Panc1 (cell line): ENCODE results near the gene MAD1L1. TPM values are rescaled to one million over a fixed set of nuclear protein-coding genes. Genes with fewer than 3 reads are reported as not detected.

Experiments used
- ATAC-seq: fragments of 200-7000 bp; cut with Tn5 transposase; 2 replicates; pipeline ENCODE4 v1.9.1; 2020; ENCODE audit warnings: mild to moderate bottlenecking, moderate library complexity
- BruUV-seq: library from RNA; stranded (reverse); fragments of 400-500 nt; replicated peaks from 2 replicates; lab custom pipeline; 2021; lab: Mats Ljungman, UMichigan
- CTCF ChIA-PET: fragments of 300-600 bp; sonication (Branson Sonifier 250); formaldehyde crosslinking; loops from one replicate; lab custom pipeline; 2022; ENCODE audit warnings: antibody characterized with exemption; lab: Charles Lee
- POLR2A ChIA-PET: fragments of 300-600 bp; sonication (Branson Sonifier 250); formaldehyde crosslinking; loops from one replicate; lab custom pipeline; 2022; ENCODE audit warnings: antibody characterized with exemption; lab: Charles Lee
- DNase-seq: peaks from one replicate; pipeline ENCODE4 v3.0.0-alpha.2; 2010; ENCODE audit warnings: low read depth, low spot score
- H3K27ac ChIP-seq: 2 replicates; pipeline ENCODE4 v1.5.1; 2011; ENCODE audit warnings: mild to moderate bottlenecking, low read length, inconsistent platforms
- H3K27me3 ChIP-seq: fragments of 200-500 bp; sonication (Bioruptor generic); 2 replicates; pipeline ENCODE4 v1.6.0; 2014; ENCODE audit warnings: low read length, inconsistent platforms; ENCODE audit not compliant: control insufficient read depth, insufficient read depth
- H3K36me3 ChIP-seq: fragments of 200-500 bp; sonication (Bioruptor generic); 2 replicates; pipeline ENCODE4 v1.5.1; 2014; ENCODE audit warnings: inconsistent platforms, mild to moderate bottlenecking, low read length, moderate library complexity; ENCODE audit not compliant: control insufficient read depth, insufficient read depth
- H3K4me1 ChIP-seq: 2 replicates; pipeline ENCODE4 v1.5.1; 2011; ENCODE audit warnings: inconsistent platforms, mild to moderate bottlenecking, low read length, moderate library complexity; ENCODE audit not compliant: control insufficient read depth, insufficient read depth
- H3K4me3 ChIP-seq, 2 experiments: 2 replicates each; pipeline ENCODE4 v1.5.1; 2011 to 2012; ENCODE audit warnings: low read depth in 2 of 2, low read length in 2 of 2, mild to moderate bottlenecking in 2 of 2, inconsistent platforms in 1 of 2, moderate library complexity in 1 of 2
- H3K9me3 ChIP-seq: fragments of 200-500 bp; sonication (Bioruptor generic); 2 replicates; pipeline ENCODE4 v1.5.1; 2014; ENCODE audit warnings: low read depth, mild to moderate bottlenecking, inconsistent platforms, low read length, moderate library complexity; ENCODE audit not compliant: control insufficient read depth, insufficient read depth
- POLR2AphosphoS5 ChIP-seq: IDR thresholded peaks from 2 replicates; pipeline ENCODE4 v1.6.1; 2012; ENCODE audit warnings: mild to moderate bottlenecking, low read depth, low read length, moderate library complexity
- SIN3A ChIP-seq: IDR thresholded peaks from 2 replicates; pipeline ENCODE4 v1.6.1; 2012; ENCODE audit warnings: low read depth, mild to moderate bottlenecking, low read length, moderate library complexity, borderline replicate concordance; ENCODE audit not compliant: insufficient read depth
- TCF7L2 ChIP-seq: IDR thresholded peaks from 2 replicates; pipeline ENCODE4 v1.6.1; 2011; ENCODE audit warnings: mild to moderate bottlenecking, low read depth, low read length, inconsistent platforms
- in situ Hi-C: cut with HindIII; loops from 2 replicates; pipeline ENCODE4 v1.10.0; 2016; ENCODE audit warnings: low sequenced_read_pairs, low pct_unique_long_range_greater_than_20kb
- intact Hi-C: fragments of 100-400 bp; cut with micrococcal nuclease; formaldehyde crosslinking; loops from one replicate; pipeline ENCODE4 v1.10.0; 2022; ENCODE audit not compliant: unreplicated experiment
- total RNA-seq: library from RNA; stranded (reverse); gene quantifications from one replicate; pipeline ENCODE4 v1.2.1, GENCODE V29; 2021; ENCODE audit not compliant: unreplicated experiment
- TF ChIP-seq, protein P1 (sequence below): fragments of 450-650 bp; IDR thresholded peaks from 2 replicates; pipeline ENCODE4 v1.5.1; 2017; ENCODE audit warnings: mild to moderate bottlenecking
- TF ChIP-seq, protein P2 (sequence below), 2 experiments: IDR thresholded peaks; 2 replicates each; pipeline ENCODE4 v1.6.1; 2011 to 2012; ENCODE audit warnings: low read depth in 2 of 2, control low read depth in 1 of 2, low read length in 1 of 2, mild to moderate bottlenecking in 1 of 2, moderate library complexity in 1 of 2; ENCODE audit not compliant: insufficient read depth in 1 of 2

MAD1L1 gene
- total RNA-seq, 1 experiment from 2014 or later = 70.8 TPM

DNA sequence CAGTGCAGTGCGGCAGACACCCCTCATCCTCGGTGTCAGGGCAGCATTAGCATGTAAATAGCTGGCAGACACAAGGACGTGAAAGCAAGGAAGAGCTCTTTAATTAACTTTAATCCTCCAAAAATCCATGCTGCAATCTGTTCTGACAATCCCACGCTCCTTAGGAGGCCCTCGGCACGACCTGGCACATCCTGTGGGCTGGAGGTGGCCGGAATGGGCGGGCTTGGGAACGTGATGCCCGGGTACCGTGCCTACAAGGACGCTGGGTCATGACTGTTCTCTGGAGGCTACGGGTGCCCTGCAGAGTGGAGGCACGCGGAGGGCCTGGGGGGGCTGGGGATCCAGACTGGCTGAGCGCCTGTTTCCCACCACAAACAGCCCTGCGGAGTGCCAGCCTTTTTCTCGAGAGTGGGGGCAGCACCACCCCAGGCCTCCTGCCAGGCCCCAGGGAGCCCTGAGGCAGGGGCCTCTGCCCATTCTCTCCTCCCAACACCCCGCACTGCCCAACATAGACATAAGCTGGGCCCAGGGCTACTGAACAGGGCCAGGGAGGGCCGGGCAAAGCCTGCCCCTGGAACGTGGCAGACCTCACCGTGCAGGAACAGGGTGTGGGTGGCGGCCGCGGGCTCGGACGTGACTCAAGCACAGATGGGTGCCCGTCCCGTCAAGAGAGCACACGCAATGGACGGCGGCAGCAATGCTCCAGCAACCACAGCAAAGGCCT, 189.3 kb downstream of the MAD1L1 start:
- ChIA-PET CTCF (no interaction called here), POLR2A (no interaction called here)
- Histone ChIP-seq H3K4me1 (no peaks in the 10 kb centered on the region), H3K9me3 (no peaks in the 10 kb centered on the region), H3K36me3 (no peaks in the 10 kb centered on the region), H3K27me3 (no peaks in the 10 kb centered on the region), H3K4me3 (no peak overlapping the region), H3K27ac (no peak overlapping the region)
- in situ Hi-C loops (no loop called here), intact Hi-C loops (no loop called here)
- TF ChIP-seq, protein P1, sequence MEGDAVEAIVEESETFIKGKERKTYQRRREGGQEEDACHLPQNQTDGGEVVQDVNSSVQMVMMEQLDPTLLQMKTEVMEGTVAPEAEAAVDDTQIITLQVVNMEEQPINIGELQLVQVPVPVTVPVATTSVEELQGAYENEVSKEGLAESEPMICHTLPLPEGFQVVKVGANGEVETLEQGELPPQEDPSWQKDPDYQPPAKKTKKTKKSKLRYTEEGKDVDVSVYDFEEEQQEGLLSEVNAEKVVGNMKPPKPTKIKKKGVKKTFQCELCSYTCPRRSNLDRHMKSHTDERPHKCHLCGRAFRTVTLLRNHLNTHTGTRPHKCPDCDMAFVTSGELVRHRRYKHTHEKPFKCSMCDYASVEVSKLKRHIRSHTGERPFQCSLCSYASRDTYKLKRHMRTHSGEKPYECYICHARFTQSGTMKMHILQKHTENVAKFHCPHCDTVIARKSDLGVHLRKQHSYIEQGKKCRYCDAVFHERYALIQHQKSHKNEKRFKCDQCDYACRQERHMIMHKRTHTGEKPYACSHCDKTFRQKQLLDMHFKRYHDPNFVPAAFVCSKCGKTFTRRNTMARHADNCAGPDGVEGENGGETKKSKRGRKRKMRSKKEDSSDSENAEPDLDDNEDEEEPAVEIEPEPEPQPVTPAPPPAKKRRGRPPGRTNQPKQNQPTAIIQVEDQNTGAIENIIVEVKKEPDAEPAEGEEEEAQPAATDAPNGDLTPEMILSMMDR = no peak
- TF ChIP-seq TCF7L2 = no peak
- TF ChIP-seq POLR2AphosphoS5 = no peak
- TF ChIP-seq SIN3A = no peak
- TF ChIP-seq, protein P2, sequence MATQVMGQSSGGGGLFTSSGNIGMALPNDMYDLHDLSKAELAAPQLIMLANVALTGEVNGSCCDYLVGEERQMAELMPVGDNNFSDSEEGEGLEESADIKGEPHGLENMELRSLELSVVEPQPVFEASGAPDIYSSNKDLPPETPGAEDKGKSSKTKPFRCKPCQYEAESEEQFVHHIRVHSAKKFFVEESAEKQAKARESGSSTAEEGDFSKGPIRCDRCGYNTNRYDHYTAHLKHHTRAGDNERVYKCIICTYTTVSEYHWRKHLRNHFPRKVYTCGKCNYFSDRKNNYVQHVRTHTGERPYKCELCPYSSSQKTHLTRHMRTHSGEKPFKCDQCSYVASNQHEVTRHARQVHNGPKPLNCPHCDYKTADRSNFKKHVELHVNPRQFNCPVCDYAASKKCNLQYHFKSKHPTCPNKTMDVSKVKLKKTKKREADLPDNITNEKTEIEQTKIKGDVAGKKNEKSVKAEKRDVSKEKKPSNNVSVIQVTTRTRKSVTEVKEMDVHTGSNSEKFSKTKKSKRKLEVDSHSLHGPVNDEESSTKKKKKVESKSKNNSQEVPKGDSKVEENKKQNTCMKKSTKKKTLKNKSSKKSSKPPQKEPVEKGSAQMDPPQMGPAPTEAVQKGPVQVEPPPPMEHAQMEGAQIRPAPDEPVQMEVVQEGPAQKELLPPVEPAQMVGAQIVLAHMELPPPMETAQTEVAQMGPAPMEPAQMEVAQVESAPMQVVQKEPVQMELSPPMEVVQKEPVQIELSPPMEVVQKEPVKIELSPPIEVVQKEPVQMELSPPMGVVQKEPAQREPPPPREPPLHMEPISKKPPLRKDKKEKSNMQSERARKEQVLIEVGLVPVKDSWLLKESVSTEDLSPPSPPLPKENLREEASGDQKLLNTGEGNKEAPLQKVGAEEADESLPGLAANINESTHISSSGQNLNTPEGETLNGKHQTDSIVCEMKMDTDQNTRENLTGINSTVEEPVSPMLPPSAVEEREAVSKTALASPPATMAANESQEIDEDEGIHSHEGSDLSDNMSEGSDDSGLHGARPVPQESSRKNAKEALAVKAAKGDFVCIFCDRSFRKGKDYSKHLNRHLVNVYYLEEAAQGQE (IDR thresholded peaks at IDR 0.05; ENCODE audit: insufficient read depth in 1 of 2, low read depth in 2 of 2, low read length in 1 of 2) = no peak
- no peak for DNase-seq
- no peak for ATAC-seq
- no TSS peak for BruUV-seq

DNA sequence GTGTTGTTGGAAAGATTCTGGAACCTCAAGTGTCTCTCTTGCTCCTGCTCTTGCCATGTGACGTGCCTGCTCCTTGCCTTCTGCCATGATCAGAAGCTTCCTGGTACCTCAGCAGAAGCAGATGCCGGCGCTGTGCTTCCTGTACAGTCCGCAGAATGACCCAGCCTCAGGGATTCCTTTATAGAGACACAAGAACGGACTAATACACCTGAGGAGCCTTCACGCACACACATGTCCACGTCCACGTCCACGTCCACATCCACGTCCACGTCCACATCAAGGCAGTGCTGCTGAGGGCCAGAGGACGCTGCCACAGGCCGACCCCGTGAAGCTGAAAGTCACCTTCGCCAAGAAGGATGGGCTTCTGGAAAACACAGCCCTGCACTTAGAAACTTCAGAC, 190.1 kb downstream of the MAD1L1 start:
- Histone ChIP-seq H3K4me1 (no peaks in the 10 kb centered on the region), H3K9me3 (no peaks in the 10 kb centered on the region), H3K27ac (no peak overlapping the region), H3K4me3 (no peak overlapping the region), H3K36me3 (no peaks in the 10 kb centered on the region), H3K27me3 (no peaks in the 10 kb centered on the region)
- in situ Hi-C loops = no loop called here
- TF ChIP-seq TCF7L2 (no peak), SIN3A (no peak), POLR2AphosphoS5 (no peak)
- TF ChIP-seq, protein P1 = no peak
- TF ChIP-seq, protein P2 (IDR thresholded peaks at IDR 0.05; ENCODE audit: insufficient read depth in 1 of 2, low read depth in 2 of 2, low read length in 1 of 2) = no peak
- ChIA-PET POLR2A (no interaction called here), CTCF (no interaction called here)
- no TSS peak for BruUV-seq
- DNase-seq (no peak), ATAC-seq (no peak)
- intact Hi-C loops = no loop called here
